GM23248 (cell line): Measurements from ENCODE around the gene USF3. TPM values are rescaled to one million over a fixed set of nuclear protein-coding genes. Genes with fewer than 3 reads are reported as not detected.
A peak's percentile ranks its signal among the peaks of the same experiment; 100 is the strongest.

Experiments
- DNase-seq: peaks from one replicate; pipeline ENCODE4 v3.0.0-alpha.2; 2015
- H2AFZ ChIP-seq: fragments of 200-600 bp; sonication (generic); 2 replicates; pipeline ENCODE4 v1.6.1; 2016; ENCODE audit warnings: antibody characterized with exemption
- H3F3A ChIP-seq: fragments of 200-600 bp; sonication (generic); 2 replicates; pipeline ENCODE4 v1.6.1; 2016; ENCODE audit warnings: mild to moderate bottlenecking, antibody characterized with exemption, mixed run types; ENCODE audit not compliant: insufficient read depth
- H3K27ac ChIP-seq: fragments of 200-600 bp; sonication (generic); 2 replicates; pipeline ENCODE4 v1.5.1; 2016; ENCODE audit warnings: mild to moderate bottlenecking
- H3K27me3 ChIP-seq: fragments of 200-600 bp; sonication (generic); replicated peaks from 2 replicates; pipeline ENCODE4 v1.6.1; 2016; ENCODE audit warnings: mild to moderate bottlenecking; ENCODE audit not compliant: insufficient read depth
- H3K36me3 ChIP-seq: fragments of 200-600 bp; sonication (generic); 2 replicates; pipeline ENCODE4 v1.6.1; 2016; ENCODE audit warnings: low read depth, mild to moderate bottlenecking
- H3K4me1 ChIP-seq: fragments of 200-600 bp; sonication (generic); 2 replicates; pipeline ENCODE4 v1.6.1; 2016; ENCODE audit warnings: mild to moderate bottlenecking; ENCODE audit not compliant: insufficient read depth
- H3K4me2 ChIP-seq: fragments of 200-600 bp; sonication (generic); one replicate; pipeline ENCODE4 v1.6.1; 2016; ENCODE audit warnings: mild to moderate bottlenecking; ENCODE audit not compliant: unreplicated experiment
- H3K4me3 ChIP-seq: fragments of 200-600 bp; sonication (generic); 2 replicates; pipeline ENCODE4 v1.5.1; 2016; ENCODE audit warnings: mild to moderate bottlenecking
- H3K79me2 ChIP-seq: fragments of 200-600 bp; sonication (generic); 2 replicates; pipeline ENCODE4 v1.6.1; 2016; ENCODE audit warnings: mild to moderate bottlenecking; ENCODE audit not compliant: insufficient read depth
- H3K9ac ChIP-seq: fragments of 200-600 bp; sonication (generic); 2 replicates; pipeline ENCODE4 v1.6.1; 2016; ENCODE audit warnings: mild to moderate bottlenecking
- H3K9me2 ChIP-seq: fragments of 200-600 bp; sonication (generic); 2 replicates; pipeline ENCODE4 v1.6.1; 2016; ENCODE audit warnings: mixed run types, mild to moderate bottlenecking, moderate library complexity; ENCODE audit not compliant: insufficient read depth
- H3K9me3 ChIP-seq: fragments of 200-600 bp; sonication (generic); one replicate; pipeline ENCODE4 v1.6.1; 2017; ENCODE audit warnings: low read depth
- H4K20me1 ChIP-seq: fragments of 200-600 bp; sonication (generic); 2 replicates; pipeline ENCODE4 v1.6.0; 2016; ENCODE audit not compliant: insufficient read depth
- EZH2 ChIP-seq: fragments of 200-600 bp; sonication (generic); IDR thresholded peaks from 2 replicates; pipeline ENCODE4 v1.6.1; 2018; ENCODE audit warnings: antibody characterized with exemption, mild to moderate bottlenecking; ENCODE audit not compliant: insufficient read depth, poor library complexity, severe bottlenecking
- EZH2phosphoT487 ChIP-seq: fragments of 200-600 bp; sonication (generic); IDR thresholded peaks from 2 replicates; pipeline ENCODE4 v1.6.1; 2018; ENCODE audit warnings: antibody characterized with exemption, moderate library complexity, mild to moderate bottlenecking, low read depth; ENCODE audit not compliant: insufficient read depth
- WGBS, 2 experiments: methylation state at CpG; one replicate each; pipeline ENCODE4 v1.1.6; 2015 to 2017; ENCODE audit warnings: low lambda C conversion rate in 2 of 2, low coverage in 1 of 2; ENCODE audit errors: missing lambda C conversion rate in 2 of 2; 5-methylcytosine and 5-hydroxymethylcytosine counted together
- in situ Hi-C: fragments of 300-500 bp; cut with MboI; formaldehyde crosslinking; loops from 2 replicates; pipeline ENCODE4 v1.15.0; 2020
- polyA plus RNA-seq: library from polyadenylated mRNA; unstranded; fragments of >200 nt; fragmentation: Nextera tagmentation; extraction: Ambion mirVana; gene quantifications from 2 replicates; pipeline ENCODE4 v1.2.1, GENCODE V29; 2016
- total RNA-seq: library from RNA; depleted of rRNA; stranded (reverse); fragments of >200 nt; shearing (Covaris generic); gene quantifications from 2 replicates; pipeline ENCODE4 v1.2.3, GENCODE V29; 2014

USF3 gene
- total and polyA plus RNA-seq, 2 experiments from 2014 or later = 3.5 to 8.1 TPM

DNA sequence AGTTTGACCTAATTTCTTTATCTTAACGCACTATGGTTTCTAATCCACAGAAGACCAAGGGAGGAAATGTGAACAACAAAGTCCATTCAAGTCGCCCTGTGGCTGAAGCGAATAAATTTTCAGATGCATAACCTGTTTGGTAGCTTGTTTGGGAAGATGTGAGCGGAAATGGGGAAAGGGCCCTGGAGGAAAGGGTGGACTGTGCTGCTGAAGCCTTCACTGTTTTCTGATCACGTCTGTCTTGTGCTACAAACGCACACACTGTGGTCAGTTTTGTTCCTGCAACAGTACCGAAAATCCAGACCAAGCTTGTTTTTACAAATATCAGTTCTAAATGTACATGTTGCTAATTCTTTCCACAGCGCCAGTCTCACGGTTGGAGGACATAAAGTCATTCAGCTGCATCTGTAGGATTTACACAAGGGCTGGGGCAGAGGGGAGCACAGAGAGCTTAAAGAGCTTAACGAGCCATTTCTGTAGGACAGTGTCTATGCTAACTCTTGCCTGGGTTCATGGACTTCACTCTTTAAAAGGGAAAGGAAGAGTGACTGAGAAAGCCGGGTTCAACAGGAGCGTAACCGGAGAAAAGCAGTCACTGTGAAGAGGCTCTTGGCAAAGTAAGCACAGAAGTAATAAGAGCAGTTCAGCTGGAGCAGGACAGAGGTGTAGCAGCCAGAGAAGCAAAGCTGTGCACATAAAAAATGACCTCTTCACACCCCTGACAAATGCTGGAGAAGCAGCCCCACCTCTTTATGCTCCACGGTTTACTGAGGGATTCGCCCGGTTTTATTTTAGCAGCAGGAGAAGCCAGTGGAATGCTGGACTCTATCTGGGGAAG is 66.6 kb downstream of the USF3 start:
- TF ChIP-seq EZH2phosphoT487 = no peak
- no peak for TF ChIP-seq EZH2
- Histone ChIP-seq H3K27me3 (peaks cover 5% of the 10 kb centered on the region), H4K20me1 (no peaks in the 10 kb centered on the region), H3K9me3 (no peaks in the 10 kb centered on the region), H3K4me2 (no peak overlapping the region), H3K4me3 (no peak overlapping the region), H3K79me2 (no peaks in the 10 kb centered on the region), H3K36me3 (no peaks in the 10 kb centered on the region), H3K4me1 (no peaks in the 10 kb centered on the region), H3K27ac (no peak overlapping the region), H3F3A (no peaks in the 10 kb centered on the region), H3K9me2 (no peaks in the 10 kb centered on the region), H3K9ac (no peak overlapping the region), H2AFZ (peak overlapping the region; percentile 24; the same call in 1 of the 2 replicates)
- 52% methylated on average over 16 of the region's 16 CpGs for WGBS, 2 experiments
- in situ Hi-C loops = no loop called here
- peak; percentile 4 for DNase-seq

DNA sequence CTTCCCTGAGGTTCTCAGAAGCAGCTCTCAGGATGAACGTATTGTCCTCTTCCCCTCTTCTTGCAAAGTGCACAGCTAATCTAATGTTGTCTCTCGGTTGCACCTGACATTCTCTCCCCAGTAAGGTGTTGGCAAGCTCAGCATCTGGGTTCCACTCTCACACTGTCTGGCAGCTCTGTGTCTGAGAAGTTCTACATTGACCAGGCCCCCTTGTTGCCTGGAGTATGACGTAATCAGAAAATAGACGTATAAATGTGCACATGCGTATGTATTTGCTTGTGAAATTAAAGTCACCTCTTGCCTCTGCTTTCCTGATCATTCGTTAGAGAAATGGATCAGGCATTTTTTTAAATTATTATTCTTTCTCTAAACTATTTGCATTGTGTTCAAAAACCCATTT is 67.7 kb downstream of the USF3 start:
- no peak overlapping the region for H3K4me3 ChIP-seq
- no peaks in the 10 kb centered on the region for H3K9me3 ChIP-seq
- no peaks in the 10 kb centered on the region for H3K36me3 ChIP-seq
- no peaks in the 10 kb centered on the region for H4K20me1 ChIP-seq
- H3K9ac ChIP-seq = no peak overlapping the region
- H2AFZ ChIP-seq = no peak overlapping the region
- TF ChIP-seq EZH2 = no peak
- no peak for TF ChIP-seq EZH2phosphoT487
- H3K4me1 ChIP-seq = no peaks in the 10 kb centered on the region
- H3K27ac ChIP-seq = no peak overlapping the region
- 85 to 88% methylated on average over 6 of the region's 6 CpGs for WGBS, 2 experiments
- H3K4me2 ChIP-seq = no peak overlapping the region
- peaks cover 10% of the 10 kb centered on the region for H3K27me3 ChIP-seq
- in situ Hi-C loops = no loop called here
- DNase-seq = no peak
- no peaks in the 10 kb centered on the region for H3K79me2 ChIP-seq
- no peaks in the 10 kb centered on the region for H3K9me2 ChIP-seq
- no peaks in the 10 kb centered on the region for H3F3A ChIP-seq

DNA sequence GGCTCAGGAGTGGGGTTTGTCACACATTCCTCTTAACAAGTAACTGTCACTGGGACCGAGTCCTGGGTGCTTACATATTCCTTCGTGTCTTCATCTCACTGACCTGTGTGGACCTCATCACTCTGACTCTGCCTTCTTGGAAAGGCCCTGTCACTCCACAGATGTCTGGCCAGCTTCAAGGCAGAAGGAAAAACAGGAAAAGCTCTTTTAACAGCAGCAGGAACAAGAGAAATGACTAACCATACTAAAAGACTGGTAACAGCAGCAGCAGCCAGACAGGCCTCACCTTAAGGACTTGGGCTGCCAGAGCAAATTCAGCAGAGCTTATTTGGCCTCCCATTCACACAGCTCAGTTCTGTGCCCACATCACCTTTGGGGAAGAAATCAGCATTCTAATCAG is 68.1 kb downstream of the USF3 start:
- in situ Hi-C loops = no loop called here

DNA sequence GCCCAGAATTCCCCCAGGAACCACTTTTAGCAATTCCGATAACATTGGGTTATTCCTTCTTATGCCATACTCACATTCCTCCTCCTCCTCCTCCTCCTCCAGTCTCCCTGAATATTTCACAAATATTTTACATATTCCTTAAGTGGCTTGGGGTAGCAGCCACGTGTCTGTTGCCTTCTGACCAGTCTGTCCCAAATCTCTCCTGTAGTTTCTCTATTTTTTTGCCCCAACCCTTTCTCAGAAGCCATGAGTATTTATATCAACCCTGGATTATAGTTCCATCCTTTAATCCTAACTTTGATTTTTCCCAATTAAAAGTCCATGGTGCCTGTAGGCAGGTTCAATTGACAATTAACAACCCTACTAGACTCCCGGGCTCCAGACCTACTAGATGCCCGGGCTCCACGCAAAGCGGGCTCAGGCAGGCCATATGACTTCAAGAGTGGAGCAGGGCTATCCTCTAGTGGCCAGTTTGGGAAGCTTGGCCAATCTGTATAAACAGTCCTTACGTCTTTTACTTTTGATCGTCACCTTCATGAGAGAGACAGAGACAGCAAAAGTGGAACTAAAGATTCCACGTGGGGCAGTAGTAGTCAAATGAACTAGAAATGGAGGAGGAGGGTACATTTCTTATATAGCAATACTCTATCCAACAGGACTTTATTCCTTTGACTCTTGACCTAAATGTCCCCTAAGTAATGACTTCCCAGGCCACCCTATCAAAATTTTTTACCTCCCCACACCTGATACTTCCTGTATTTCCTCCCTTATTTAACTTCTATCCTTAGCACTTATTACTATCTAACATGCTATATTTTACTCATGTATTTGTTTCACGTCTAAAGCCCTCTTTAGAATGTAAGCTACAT is 69.7 kb downstream of the USF3 start:
- peak overlapping the region; percentile 46; the same call in 1 of the 2 replicates for H3K4me3 ChIP-seq
- in situ Hi-C loops = no loop called here
- WGBS, 2 experiments = 21 to 24% methylated on average over 10 of the region's 10 CpGs

More for the DNA sequence above, 68.1 kb downstream of the USF3 start:
- Histone ChIP-seq H3K4me1 (no peaks in the 10 kb centered on the region), H3K4me3 (no peak overlapping the region), H3K36me3 (no peaks in the 10 kb centered on the region), H3K9me3 (no peaks in the 10 kb centered on the region), H3K27ac (no peak overlapping the region), H3K4me2 (no peak overlapping the region), H2AFZ (no peak overlapping the region), H3F3A (no peaks in the 10 kb centered on the region), H4K20me1 (no peaks in the 10 kb centered on the region), H3K27me3 (peaks cover 10% of the 10 kb centered on the region), H3K9ac (no peak overlapping the region), H3K79me2 (no peaks in the 10 kb centered on the region), H3K9me2 (no peaks in the 10 kb centered on the region)
- TF ChIP-seq EZH2 (no peak), EZH2phosphoT487 (no peak)
- WGBS, 2 experiments = 69 to 83% methylated on average over 2 of the region's 2 CpGs
- DNase-seq = no peak

More for the DNA sequence above, 69.7 kb downstream of the USF3 start:
- peak; percentile 72 for DNase-seq
- H2AFZ ChIP-seq = peak overlapping the region; percentile 40
- H3K4me1 ChIP-seq = no peaks in the 10 kb centered on the region
- no peaks in the 10 kb centered on the region for H3K79me2 ChIP-seq
- peaks cover 10% of the 10 kb centered on the region for H3K27me3 ChIP-seq
- no peaks in the 10 kb centered on the region for H3K9me3 ChIP-seq
- H3F3A ChIP-seq = no peaks in the 10 kb centered on the region
- H3K36me3 ChIP-seq = no peaks in the 10 kb centered on the region
- TF ChIP-seq EZH2 = no peak
- no peak for TF ChIP-seq EZH2phosphoT487
- H4K20me1 ChIP-seq = no peaks in the 10 kb centered on the region
- no peaks in the 10 kb centered on the region for H3K9me2 ChIP-seq
- H3K4me2 ChIP-seq = peak overlapping the region; percentile 75
- H3K9ac ChIP-seq = no peak overlapping the region
- no peak overlapping the region for H3K27ac ChIP-seq
